Activated CD4-positive, alpha-beta T cell treated with anti-CD3 and anti-CD28 coated beads for 4 hours (primary cell): ENCODE measurements around the gene SCYL2.
A peak's percentile ranks its signal among the peaks of the same experiment; 100 is the strongest.
"Not testable (repeated sequence)": the region's sequence is repeated elsewhere in the genome, so short reads cannot be mapped to it uniquely, and the experiment has no call there.

ENCODE experiments used
- DNase-seq, 2 donors: peaks; one replicate each; pipeline ENCODE4 v3.0.0-alpha.2; 2020

Gene SCYL2

DNA sequence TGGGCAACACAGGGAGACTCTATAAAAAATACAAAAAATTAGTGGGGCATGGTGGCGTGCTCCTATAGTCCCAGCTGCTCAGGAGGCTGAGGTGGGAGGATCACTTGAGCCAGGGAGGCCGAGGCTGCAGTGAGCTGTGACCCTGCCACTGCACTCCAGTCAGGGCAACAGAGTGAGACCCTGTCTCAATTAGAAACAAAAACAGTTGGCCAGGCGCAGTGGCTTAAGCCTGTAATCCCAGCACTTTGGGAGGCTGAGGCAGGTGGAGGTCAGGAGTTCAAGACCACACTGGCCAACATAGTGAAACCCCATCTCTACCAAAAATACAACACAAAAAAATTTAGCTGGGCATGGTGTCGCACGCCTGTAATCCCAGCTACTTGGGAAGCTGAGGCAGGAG is 1.9 kb upstream of the SCYL2 start:
- DNase-seq, result not testable (repeated sequence)

DNA sequence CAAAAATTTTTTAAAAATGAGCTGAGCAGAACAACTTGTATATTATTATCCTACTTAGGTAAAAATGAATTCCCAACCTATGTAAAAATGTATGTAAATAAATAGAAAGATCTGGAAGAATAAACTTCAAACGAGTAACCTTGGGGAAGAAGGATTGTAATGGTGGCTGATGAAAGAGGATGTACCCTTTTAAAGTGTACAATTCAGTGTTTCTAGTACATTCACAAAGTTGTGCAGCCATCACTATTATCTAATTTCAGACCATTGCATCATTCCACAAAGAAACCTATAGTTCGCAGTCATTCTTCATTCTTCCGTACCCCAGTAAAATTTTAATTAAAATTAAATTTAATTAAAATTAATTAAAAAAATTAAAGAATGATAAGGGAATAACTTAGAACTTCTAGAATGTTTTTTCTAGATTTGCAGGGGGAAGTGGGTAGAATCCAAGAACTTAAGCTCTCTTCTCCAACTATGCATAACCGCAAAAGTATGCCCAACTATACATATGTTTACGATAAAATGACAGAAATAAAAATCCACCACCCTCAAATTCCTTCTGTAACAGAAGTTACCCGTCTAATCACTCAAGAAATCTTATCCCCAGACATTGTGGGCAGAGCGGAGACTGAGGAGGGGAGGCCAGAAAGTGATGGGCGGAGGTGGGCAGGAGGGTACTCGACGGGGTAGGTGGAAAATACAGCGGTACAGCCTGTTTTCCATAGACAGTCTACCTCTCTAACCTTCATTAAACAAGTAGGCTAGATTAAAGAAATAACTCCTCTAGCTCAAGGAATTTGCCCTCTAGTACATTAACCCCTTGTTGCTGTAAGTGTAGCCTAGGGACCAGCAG is 1.0 kb upstream of the SCYL2 start:
- DNase-seq, result no peak

DNA sequence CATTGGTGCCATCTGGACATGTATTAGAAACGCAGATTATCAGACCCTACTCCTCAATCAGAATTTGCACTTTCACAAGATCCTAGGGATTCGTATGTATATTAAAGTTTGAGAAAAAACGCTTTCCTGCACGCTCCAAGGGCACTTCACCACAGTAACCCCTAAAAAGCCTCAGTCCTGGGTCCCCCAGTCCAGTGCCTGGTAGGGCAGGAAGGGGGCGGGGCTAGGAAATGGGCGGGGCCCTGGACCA is 467 bp upstream of the SCYL2 start:
- peak in 1 of 2 donors; percentile 90 for DNase-seq

DNA sequence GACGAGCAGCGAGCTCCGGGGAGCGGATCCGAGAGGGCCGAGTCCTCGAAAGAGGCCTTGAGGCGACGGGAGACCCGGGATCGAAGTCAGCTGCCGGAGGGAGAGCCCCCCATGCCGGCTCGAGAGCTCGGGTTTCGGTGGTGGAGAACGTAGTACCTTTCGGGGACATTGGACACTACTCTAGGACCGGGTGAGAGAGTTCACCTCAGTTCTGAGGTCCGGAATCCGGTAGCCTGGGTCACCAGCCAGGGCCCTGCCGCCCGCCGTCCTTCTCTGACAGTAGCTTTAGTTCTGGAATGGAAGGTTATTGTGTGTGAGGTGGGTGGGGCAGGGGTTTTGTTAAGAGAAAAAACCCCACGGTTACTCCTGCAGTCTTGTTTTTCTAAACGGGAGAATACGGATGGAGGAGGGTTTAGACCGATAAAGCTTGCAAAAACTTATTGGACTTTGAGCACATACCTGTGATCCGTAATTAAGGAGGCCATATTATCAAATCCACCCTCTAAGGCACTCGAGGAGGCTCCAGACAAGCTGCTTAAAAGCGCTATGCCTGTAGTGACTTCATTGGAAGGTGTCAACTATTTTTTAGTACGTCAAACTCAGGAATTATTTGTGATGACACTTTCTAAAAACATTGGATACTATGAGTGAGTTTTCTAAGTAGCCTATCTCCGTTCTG is 765 bp downstream of the SCYL2 start:
- DNase-seq, result no peak

DNA sequence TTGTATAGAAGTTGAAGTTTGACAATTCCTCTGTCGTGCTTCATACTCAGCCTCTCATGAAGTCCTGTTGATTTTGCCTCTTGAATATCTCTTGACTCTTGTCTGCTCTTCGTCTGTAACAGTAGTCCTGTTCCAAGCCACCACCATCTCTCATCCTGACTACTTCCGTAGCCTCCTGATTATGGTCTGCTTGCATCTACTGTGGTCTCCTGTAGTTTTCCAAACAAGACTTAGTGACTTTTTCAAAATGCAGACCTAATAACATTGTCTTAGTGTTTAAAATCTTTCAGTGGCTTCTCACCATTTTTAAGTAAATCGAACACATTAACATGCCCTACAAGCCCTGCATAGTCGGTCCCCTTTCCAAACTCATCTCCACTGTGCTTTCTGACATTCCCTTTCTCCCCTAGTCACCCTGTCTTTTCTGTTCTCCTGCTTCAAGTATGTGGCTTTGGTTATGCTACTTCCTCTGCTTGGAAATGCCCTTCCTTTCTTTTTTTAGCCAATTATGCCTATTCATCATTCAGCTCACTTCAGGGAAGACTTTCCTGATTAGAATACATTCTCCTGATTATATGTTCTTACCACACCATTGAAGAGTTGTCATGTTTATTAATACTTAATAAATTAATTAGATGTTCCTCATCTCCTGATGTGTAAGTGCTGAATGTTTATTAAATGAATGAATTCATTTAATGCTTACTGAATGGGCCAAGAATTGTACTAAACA is 2.0 kb downstream of the SCYL2 start:
- no peak for DNase-seq

DNA sequence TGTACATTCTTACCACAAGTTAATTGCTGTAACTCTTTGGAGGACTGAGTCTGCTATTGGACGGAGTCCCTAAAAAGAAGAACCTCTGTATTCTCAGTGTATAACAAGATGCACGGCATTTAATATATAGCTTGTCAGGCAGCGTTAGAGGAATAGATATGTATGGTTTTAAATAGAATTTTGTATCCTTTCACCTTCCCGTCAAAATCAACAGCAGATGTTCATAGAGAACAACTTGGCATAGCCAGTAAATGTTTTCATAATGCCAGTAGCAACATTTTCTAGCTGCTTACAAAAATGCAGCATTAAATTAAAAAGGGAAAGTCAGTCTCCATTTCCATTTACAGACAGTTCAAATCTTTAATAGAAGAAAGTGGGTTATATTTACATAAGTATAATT is 6.8 kb downstream of the SCYL2 start:
- DNase-seq, result no peak

DNA sequence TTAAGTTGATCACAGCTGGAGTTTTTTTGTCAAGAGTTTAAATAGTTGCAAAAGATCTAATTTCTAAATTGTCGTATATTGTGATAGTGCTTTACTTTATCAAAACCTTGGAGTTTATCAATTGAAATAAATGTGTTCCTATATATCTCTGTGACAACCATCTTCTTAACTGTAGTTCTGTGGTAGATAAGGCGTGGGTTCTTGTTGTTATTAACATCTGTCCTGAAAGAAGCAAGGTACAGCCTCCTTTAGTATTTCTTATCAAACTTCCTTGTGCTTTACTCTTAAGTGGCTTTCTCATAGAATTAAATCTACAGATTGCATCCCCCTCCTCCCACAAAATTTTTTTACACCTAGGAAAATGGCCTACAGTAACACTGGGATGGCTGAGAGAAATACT is 7.3 kb downstream of the SCYL2 start:
- no peak for DNase-seq

DNA sequence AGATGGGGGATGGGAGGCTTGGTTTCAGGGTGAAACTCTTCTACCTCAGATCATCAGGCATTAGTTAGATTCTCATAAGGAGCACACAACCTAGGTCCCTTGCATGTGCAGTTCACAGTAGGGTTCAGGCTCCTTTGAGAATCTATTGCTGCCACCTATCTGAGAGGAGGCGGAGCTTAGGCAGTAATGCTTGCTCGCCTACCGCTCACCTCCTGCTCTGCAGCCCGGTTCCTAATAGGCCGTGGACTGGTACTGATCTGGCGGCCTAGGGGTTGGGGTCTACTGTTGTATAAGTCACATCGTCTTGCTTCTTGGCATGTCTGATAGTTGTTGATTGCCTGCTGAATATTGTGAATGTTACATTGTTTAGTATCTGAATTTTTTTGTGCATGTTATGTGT is 12.2 kb downstream of the SCYL2 start:
- DNase-seq, result no peak

DNA sequence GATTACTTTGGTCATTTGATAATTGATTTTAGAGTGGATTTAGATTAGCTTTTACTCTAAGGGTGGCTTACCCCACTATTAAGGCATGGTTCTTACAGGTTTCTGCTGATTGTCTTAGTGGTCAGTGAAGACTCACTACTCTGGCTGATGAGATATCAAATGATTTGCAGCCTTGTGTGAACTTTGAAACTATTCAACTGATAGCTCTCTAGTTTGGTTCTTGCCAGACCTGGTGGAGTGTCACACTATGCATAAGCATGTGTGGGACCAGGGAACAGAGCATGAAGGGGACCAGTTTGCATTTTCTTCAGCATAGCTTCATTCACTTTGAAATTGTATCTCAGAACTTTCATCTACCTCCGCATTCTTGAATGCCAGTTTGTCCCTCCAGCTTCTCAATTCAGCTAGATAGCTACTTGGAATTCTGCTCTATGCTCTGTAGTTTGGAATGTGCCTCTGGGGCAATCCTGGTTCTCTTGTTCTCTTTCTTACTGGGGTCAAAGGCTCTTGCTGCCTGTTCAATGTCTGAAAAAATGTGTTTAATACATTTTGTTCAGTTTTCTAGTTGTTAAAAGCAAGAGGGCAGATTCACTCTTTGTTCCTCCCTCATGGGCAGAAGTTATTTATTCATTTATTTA is 12.7 kb downstream of the SCYL2 start:
- no peak for DNase-seq

DNA sequence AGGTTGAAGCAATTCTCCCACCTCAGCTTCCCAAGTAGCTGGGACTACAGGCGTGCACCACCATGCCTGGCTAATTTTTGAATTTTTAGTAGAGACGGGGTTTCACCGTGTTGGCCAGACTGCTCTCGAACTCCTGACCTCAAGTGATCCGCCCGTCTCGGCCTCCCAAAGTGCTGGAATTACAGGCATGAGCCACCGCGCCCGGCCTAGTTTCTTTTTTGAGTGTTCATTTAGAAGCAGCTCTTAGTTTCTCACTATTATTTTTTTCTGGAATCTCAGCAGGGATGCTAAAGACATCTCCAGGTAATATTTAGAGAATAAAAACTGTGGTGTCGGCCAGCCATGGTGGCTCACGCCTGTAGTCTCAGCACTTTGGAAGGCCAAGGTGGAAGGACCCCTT is 17.6 kb downstream of the SCYL2 start:
- DNase-seq, result not testable (repeated sequence)

DNA sequence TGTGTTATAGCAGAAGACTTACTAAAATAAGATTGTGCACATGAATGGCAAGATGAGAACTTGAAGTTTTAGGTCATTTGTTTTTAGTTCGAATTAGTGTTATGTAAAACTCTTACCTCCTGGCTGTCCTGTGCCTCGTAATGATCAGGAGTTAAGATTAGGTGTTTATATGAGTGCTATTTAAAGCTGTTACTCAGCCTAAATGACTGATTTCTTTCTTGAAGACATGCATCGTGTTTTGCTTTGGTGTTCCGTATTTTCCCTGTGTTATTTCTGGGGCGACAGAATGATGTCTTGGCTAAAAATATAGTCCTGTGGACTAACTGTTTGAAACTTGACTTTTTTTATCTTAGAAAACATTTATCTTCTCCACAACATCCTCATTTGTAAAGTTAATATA is 22.1 kb downstream of the SCYL2 start:
- DNase-seq, result no peak

DNA sequence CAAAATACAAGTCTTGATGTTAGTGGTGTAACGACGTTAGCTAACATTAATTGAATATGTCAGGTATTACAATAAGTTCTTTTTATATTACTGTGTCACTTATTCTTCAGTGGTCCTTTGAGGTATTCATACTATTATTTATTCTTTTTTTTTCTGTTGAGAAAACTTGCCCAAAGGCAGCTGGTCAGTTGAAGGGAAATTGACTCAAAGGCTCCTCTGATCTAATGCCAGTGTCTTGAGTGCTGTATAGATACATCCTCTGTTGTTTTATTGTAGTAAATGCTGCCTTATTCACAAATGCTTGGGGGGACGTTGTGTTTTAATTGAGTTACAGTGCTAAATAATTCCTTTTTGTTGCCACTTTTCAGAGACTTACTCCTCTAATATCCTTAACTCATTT is 23.0 kb downstream of the SCYL2 start:
- no peak for DNase-seq

DNA sequence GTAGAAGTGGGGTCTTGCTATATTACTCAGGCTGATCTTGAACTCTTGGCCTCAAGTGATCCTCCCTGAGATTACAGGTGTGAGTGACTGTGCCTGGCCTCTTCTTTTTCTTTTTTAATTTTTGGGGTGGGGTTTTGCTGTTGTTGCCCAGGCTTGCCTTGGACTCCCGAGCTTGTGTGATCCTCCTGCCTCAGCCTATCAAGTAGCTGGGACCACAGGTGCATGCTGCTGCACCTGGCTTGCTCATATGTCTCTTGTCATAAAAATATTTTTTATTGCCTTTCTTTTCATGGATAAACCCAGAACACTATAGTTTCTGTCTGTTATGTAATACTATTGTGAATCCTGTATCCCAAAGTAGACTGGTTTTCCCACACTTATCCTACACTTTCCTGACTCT is 26.0 kb downstream of the SCYL2 start:
- no peak for DNase-seq

DNA sequence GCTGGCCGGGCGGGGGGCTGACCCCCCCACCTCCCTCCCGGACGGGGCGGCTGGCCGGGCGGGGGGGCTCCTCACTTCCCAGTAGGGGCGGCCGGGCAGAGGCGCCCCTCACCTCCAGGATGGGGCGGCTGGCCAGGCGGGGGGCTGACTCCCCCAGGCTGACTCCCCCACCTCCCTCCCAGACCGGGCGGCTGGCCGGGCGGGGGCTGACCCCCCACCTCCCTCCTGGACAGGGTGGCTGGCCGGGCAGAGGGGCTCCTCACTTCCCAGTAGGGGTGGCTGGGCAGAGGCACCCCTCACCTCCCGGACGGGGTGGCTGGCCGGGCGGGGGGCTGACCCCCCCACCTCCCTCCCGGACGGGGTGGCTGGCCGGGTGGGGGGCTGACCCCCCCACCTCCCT is 27.4 kb downstream of the SCYL2 start:
- not testable (repeated sequence) for DNase-seq

DNA sequence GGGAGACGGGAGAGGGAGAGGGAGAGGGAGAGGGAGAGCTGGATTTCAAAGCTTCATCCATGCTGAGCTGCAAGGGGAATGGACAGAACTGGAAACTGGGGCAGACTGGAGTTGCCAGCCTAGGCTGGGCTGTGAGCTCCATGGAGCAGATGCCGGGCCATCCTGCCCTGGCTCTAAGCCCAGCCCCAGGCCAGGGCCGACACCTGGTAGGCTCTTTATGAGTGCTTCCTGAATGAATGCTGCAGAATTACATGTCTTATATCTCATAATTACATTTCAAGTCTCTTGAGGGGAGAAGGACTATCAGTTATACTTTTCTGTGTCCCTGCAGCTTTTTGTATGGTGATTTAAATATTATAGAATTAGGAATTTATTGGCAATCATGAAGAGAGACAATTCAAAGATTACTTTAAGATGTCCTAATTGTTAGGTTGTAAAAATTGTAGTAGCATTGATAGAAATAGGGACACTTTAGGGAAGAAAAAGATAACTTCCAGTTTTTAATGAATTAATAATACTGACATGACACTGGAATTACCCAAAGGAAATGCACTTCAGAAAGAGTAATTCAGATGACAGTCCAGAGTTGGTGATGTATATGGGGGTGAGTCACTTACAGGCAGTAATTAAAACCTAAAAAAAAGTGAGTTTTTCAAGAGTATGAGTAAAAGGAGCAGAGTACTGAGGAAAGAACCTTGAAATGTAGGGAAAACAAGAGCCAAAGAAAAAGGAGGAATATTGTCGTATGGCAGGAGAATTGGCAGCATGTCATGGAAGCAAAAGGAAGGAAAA is 29.0 kb downstream of the SCYL2 start:
- DNase-seq, result no peak

DNA sequence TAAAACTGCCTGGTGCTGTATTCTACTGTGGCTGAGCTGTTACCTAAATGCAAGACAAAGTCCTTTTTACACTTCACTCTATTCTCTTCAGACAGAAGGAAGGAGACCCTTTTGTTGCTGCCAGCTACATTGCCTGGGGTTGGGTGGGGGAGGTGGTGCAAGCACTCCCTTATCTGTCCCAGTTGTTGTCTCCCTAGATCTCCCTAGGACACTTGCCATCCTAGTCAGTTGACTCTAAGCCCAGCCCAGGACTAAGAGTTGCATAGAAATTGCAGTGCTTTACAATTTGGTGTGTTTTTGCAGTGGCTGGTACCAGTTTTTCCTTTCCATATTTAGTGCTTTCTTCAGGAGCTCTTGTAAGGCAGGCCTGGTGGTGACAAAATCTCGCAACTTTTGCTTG is 35.1 kb downstream of the SCYL2 start:
- no peak for DNase-seq

DNA sequence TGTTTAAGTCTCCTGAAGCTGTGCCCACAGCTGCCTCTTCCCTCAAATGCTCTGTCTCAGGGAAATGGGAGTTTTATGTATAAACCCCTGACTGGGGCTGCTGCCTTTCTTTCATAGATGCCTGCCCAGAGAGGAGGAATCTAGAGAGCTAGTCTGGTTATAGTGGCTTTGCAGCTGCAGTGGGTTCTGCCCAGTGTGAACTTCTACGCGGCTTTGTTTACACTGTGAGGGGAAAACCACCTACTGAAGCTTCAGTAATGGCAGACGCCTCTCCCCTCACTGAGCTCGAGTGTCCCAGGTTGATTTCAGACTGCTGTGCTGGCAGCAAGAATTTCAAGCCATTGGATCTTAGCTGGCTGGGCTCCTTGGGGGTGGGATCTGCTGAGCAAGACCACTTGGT is 36.9 kb downstream of the SCYL2 start:
- no peak for DNase-seq

DNA sequence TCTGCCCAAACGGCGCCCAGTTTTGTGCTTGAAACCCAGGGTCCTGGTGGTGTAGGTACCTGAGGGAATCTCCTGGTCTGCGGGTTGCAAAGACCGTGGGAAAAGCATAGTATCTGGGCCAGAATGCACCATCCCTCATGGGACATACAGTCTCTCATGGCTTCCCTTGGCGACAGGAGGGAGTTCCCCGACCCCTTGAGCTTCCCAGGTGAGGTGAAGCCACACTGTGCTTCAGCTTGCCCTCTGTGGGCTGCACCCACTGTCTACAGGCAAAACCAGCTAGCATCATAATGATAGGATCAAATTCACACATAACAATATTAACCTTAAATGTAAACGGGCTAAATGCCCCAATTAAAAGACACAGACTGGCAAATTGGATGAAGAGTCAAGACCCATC is 37.4 kb downstream of the SCYL2 start:
- DNase-seq, result not testable (repeated sequence)

DNA sequence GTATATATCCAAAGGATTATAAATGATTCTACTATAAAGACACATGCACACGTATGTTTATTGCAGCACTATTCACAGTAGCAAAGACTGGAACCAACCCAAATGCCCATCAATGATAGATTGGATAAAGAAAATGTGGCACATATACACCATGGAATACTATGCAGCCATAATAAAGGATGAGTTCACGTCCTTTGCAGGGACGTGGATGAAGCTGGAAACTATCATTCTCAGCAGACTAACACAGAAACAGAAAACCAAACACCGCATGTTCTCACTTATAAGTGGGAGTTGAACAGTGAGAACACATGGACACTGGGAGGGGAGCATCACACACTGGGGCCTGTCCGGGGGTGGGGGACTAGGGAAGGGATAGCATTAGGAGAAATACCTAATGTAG is 41.2 kb downstream of the SCYL2 start:
- DNase-seq, result not testable (repeated sequence)

DNA sequence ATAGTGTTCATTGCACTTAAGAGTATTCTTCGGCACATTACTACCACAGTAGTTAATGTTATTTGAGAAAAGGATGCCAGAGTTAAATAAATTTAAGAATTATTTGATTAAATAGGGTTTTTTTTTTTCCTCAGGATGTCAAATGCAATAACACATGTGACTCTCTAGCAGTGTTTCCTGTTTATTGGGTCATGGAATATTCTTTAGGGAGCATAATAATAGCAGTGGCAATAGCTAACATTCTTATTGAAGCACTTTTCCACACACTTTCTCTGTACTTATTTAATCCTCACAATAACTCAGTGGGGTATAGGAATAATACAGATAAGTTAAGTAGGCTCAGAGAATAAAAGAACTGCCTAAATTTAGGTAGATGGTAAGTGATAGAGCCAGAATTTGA is 44.3 kb downstream of the SCYL2 start:
- no peak for DNase-seq

DNA sequence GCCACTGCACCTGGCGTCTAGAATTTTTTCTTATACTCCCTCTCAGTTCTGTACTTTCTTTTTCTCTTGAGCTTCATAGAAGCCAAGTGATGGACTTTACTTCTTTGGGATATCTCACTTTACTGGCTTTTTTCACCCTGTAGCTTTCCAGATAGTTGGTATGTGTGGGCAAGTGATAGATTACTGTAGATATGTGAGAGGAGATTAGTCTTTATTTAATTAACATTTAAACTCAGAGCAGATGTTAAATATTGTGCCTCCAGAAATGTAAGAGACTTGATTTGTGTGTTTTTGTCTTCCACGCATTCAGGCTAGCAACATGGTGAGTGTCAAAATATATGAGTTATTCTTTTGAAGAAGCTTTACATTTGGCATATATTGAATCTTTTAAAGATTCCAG is 50.4 kb downstream of the SCYL2 start:
- DNase-seq, result no peak

DNA sequence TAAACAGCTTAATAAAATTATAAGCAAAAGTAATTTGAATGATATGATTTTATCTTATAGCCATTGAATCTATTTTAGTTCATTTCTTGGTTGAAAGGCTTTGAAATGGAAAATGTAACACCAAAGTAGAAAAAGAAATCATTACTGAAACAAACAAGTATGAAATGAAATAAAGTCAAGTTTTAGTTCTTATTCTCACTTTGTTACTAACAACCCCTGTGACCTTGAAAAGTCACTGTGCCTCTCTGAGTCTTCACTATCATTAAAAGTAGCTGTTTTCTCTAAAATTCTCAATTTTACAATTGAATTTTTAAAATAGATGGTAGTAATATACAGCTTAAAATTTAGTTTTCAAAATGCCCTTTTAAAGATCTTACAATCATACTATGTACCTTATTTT is 57.5 kb downstream of the SCYL2 start:
- DNase-seq, result no peak

DNA sequence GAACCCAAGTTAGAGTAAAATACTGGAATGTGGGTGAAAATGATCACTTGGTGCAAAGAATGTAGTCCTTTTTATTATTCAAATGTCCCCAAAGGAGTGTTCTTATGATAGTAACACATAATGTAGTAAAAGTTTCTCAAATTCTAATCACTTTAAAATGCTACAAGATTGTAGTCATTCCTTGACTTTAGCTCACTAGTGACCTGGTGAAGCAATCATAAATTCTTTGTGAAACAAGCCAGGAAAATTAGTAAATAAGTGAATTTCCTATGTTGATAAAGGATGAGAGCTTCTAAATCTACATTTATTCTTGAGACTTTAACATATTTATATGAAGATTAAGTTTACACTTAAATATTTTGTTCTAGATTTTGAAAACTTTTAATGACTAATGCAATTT is 59.2 kb downstream of the SCYL2 start:
- DNase-seq, result no peak
